ENCODE measurements around the gene ACKR3. TPM values are rescaled to one million over a fixed set of nuclear protein-coding genes. Genes with fewer than 3 reads are reported as not detected.

Gene ACKR3
- total RNA-seq, 2 experiments from 2014 or later, result 0.61 to 0.74 TPM

- ChIA-PET POLR2A (no interaction called here), CTCF (no interaction called here)
- H3K27ac Mint-ChIP-seq, result no peak overlapping the region
- H3K36me3 ChIP-seq (ENCODE audit: insufficient read depth, low read length), result peaks cover 42% of the 10 kb centered on the region
- intact Hi-C loops (cut with DNase I, micrococcal nuclease), result no loop called here
- DNase-seq, result no peak
- peaks cover 52% of the 10 kb centered on the region for H3K36me3 Mint-ChIP-seq (ENCODE audit: low read depth)
- H3K4me3 Mint-ChIP-seq, result no peak overlapping the region
- H3K27me3 Mint-ChIP-seq, result no peaks in the 10 kb centered on the region
- TF ChIP-seq CTCF (IDR thresholded peaks at IDR 0.05), result no peak
- peaks cover 13% of the 10 kb centered on the region for H3K4me1 ChIP-seq (ENCODE audit: insufficient read depth, low read length)
- ATAC-seq (ENCODE audit: poor library complexity), result no peak
- H3K4me3 ChIP-seq (ENCODE audit: low read length), result no peak overlapping the region
- peaks cover 25% of the 10 kb centered on the region for H3K4me1 Mint-ChIP-seq (ENCODE audit: low read depth)
- H3K27me3 ChIP-seq (ENCODE audit: control insufficient read depth in 1 of 2, insufficient read depth in 2 of 2, low read length in 2 of 2), result no peaks in the 10 kb centered on the region
- no peaks in the 10 kb centered on the region for H3K9me3 Mint-ChIP-seq
- H3K27ac ChIP-seq (ENCODE audit: low read depth in 1 of 2, low read length in 2 of 2), result no peak overlapping the region
- H3K9me3 ChIP-seq (ENCODE audit: control insufficient read depth in 1 of 2, insufficient read depth in 1 of 2, low read length in 2 of 2), result no peaks in the 10 kb centered on the region
Measured at GRCh38 chr2:236563953-236564352, 5.7 kb upstream of the ACKR3 start.

- Mint-ChIP-seq H3K4me1 (ENCODE audit: low read depth) (peaks cover 25% of the 10 kb centered on the region), H3K27me3 (no peaks in the 10 kb centered on the region), H3K9me3 (no peaks in the 10 kb centered on the region), H3K4me3 (no peak overlapping the region), H3K36me3 (ENCODE audit: low read depth) (peaks cover 48% of the 10 kb centered on the region), H3K27ac (no peak overlapping the region)
- no peaks in the 10 kb centered on the region for H3K27me3 ChIP-seq (ENCODE audit: control insufficient read depth in 1 of 2, insufficient read depth in 2 of 2, low read length in 2 of 2)
- H3K4me1 ChIP-seq (ENCODE audit: insufficient read depth, low read length), result peaks cover 23% of the 10 kb centered on the region
- no peak for TF ChIP-seq CTCF (IDR thresholded peaks at IDR 0.05)
- no peak overlapping the region for H3K27ac ChIP-seq (ENCODE audit: low read depth in 1 of 2, low read length in 2 of 2)
- no peak overlapping the region for H3K4me3 ChIP-seq (ENCODE audit: low read length)
- H3K9me3 ChIP-seq (ENCODE audit: control insufficient read depth in 1 of 2, insufficient read depth in 1 of 2, low read length in 2 of 2), result no peaks in the 10 kb centered on the region
- ATAC-seq (ENCODE audit: poor library complexity) (no peak), DNase-seq (no peak)
- CTCF ChIA-PET, result interaction anchor here (1.9 kb wide), 1 partner anchor 52 kb away, joined by 4 read pairs; no protein-coding TSS in a partner anchor
- peaks cover 42% of the 10 kb centered on the region for H3K36me3 ChIP-seq (ENCODE audit: insufficient read depth, low read length)
- intact Hi-C loops (cut with DNase I, micrococcal nuclease), result no loop called here
- POLR2A ChIA-PET, result interaction anchor here (1.2 kb wide), 1 partner anchor 12 kb away, joined by 3 read pairs; no protein-coding TSS in a partner anchor
Measured at GRCh38 chr2:236565212-236565611, 4.4 kb upstream of the ACKR3 start.

GRCh38 chr2:236565879-236566402, 3.7 kb upstream of the ACKR3 start:
- Mint-ChIP-seq H3K36me3 (ENCODE audit: low read depth) (peaks cover 41% of the 10 kb centered on the region), H3K27me3 (no peaks in the 10 kb centered on the region), H3K4me1 (ENCODE audit: low read depth) (peaks cover 20% of the 10 kb centered on the region), H3K9me3 (no peaks in the 10 kb centered on the region), H3K27ac (no peak overlapping the region), H3K4me3 (no peak overlapping the region)
- Histone ChIP-seq H3K4me1 (ENCODE audit: insufficient read depth, low read length) (peaks cover 23% of the 10 kb centered on the region), H3K36me3 (ENCODE audit: insufficient read depth, low read length) (peaks cover 39% of the 10 kb centered on the region), H3K4me3 (ENCODE audit: low read length) (no peak overlapping the region), H3K27ac (ENCODE audit: low read depth in 1 of 2, low read length in 2 of 2) (no peak overlapping the region), H3K27me3 (ENCODE audit: control insufficient read depth in 1 of 2, insufficient read depth in 2 of 2, low read length in 2 of 2) (no peaks in the 10 kb centered on the region), H3K9me3 (ENCODE audit: control insufficient read depth in 1 of 2, insufficient read depth in 1 of 2, low read length in 2 of 2) (no peaks in the 10 kb centered on the region)
- ATAC-seq (ENCODE audit: poor library complexity) (no peak), DNase-seq (no peak)
- CTCF ChIA-PET, result interaction anchor here (1.9 kb wide), 1 partner anchor 53 kb away, joined by 4 read pairs; no protein-coding TSS in a partner anchor
- POLR2A ChIA-PET, result interaction anchor here (0.8 to 1.2 kb wide), 2 partner anchors 10 to 13 kb away, joined by 3 read pairs; no protein-coding TSS in a partner anchor
- intact Hi-C loops (cut with DNase I, micrococcal nuclease), result no loop called here
- TF ChIP-seq CTCF (IDR thresholded peaks at IDR 0.05), result no peak
